Breast epithelium (tissue), 3 donors: ENCODE results near the gene FOS.

Source experiments
- CTCF ChIP-seq, 3 donors: fragments of 450-650 bp; IDR thresholded peaks; one replicate each; pipeline ENCODE4 v1.5.1; 2016 to 2017; ENCODE audit warnings: antibody characterized with exemption in 3 of 3, mild to moderate bottlenecking in 3 of 3, moderate library complexity in 3 of 3
- POLR2A ChIP-seq: fragments of 450-650 bp; IDR thresholded peaks from one replicate; pipeline ENCODE4 v1.6.1; 2016; ENCODE audit warnings: antibody characterized with exemption, mild to moderate bottlenecking, moderate library complexity

- TF ChIP-seq POLR2A (no peak), CTCF (IDR thresholded peaks at IDR 0.05) (no peak)
These were observed 44.9 kb downstream of the FOS start for GRCh38 chr14:75323571-75323970.
